ENCODE results near the gene KLHDC1. TPM values are rescaled to one million over a fixed set of nuclear protein-coding genes. Genes with fewer than 3 reads are reported as not detected.
"Not testable (repeated sequence)": the region's sequence is repeated elsewhere in the genome, so short reads cannot be mapped to it uniquely, and the experiment has no call there.

Gene KLHDC1, protein sequence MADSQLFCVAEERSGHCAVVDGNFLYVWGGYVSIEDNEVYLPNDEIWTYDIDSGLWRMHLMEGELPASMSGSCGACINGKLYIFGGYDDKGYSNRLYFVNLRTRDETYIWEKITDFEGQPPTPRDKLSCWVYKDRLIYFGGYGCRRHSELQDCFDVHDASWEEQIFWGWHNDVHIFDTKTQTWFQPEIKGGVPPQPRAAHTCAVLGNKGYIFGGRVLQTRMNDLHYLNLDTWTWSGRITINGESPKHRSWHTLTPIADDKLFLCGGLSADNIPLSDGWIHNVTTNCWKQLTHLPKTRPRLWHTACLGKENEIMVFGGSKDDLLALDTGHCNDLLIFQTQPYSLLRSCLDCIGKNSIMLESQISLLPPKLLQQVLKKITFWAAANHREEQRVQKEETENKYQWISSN
- total RNA-seq: 4.7 TPM

DNA sequence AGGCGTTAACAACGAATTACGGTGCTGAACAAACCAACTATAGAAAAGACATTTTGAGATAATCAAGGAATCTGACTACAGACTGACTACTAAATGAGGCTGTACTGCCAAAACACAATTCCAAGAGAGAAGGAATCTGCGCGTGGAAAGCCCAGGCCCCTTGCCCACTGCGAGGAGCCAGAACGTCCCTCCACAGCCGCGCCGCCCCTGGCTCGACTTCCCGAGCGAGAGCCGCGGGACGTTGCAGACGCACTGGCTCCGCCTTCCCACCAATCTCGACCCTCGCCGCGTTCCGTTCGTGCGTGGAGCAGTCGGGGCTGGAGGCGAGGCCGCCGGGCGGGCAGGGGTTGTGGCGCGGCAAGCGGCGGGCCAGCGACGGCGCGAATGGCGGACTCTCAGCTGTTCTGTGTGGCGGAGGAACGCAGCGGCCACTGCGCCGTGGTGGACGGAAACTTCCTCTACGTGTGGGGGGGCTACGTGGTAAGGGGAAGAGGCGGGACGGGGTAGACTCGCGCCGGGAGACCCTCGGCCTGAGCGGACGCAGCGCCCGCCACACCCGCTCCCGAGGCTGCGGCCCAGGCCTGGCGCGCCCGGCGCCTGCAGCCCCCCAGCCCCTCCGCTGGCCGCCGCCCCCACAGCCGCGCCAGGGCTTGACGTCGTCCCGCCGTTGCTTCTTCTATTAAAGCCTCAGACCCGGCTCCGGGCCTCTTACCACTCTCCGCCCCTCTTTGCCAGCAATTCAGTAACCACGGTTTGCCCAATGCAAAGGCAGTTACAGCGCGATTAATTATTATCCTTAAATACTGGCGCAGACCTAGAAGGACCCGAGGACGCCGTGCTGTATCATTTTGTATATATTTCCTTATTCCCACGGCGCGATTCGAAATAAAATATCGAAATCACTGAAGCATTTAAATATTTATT lies at the start of gene KLHDC1:
Gene KLHDC1 (plus strand): TSS at position 310 of the 924 bp plus-strand sequence. CDS start 75 bp downstream, at position 385.
- intact Hi-C loops (cut with DNase I): no loop called here
- Histone ChIP-seq H3K27ac (peak within 1 kb of the TSS; percentile 96), H3K27me3 (no peaks in the 10 kb centered on the region), H3K36me3 (no peaks in the 10 kb centered on the region), H3K4me3 (peak within 1 kb of the TSS; percentile 75 to 80), H3K4me1 (peaks cover 31% of the 10 kb centered on the region), H3K9me3 (no peaks in the 10 kb centered on the region)
- no peak for DNase-seq (ENCODE audit: extremely low spot score in 2 of 2)
- TF ChIP-seq POLR2AphosphoS5 (IDR thresholded peaks at IDR 0.05; ENCODE audit: insufficient read depth in 1 of 2, low read depth in 1 of 2) (peak in 1 of 2 donors; percentile 94), POLR2A (IDR thresholded peaks at IDR 0.05) (peak in 1 of 2 donors; percentile 87)
- TF ChIP-seq, protein P1, sequence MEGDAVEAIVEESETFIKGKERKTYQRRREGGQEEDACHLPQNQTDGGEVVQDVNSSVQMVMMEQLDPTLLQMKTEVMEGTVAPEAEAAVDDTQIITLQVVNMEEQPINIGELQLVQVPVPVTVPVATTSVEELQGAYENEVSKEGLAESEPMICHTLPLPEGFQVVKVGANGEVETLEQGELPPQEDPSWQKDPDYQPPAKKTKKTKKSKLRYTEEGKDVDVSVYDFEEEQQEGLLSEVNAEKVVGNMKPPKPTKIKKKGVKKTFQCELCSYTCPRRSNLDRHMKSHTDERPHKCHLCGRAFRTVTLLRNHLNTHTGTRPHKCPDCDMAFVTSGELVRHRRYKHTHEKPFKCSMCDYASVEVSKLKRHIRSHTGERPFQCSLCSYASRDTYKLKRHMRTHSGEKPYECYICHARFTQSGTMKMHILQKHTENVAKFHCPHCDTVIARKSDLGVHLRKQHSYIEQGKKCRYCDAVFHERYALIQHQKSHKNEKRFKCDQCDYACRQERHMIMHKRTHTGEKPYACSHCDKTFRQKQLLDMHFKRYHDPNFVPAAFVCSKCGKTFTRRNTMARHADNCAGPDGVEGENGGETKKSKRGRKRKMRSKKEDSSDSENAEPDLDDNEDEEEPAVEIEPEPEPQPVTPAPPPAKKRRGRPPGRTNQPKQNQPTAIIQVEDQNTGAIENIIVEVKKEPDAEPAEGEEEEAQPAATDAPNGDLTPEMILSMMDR (IDR thresholded peaks at IDR 0.05): no peak

DNA sequence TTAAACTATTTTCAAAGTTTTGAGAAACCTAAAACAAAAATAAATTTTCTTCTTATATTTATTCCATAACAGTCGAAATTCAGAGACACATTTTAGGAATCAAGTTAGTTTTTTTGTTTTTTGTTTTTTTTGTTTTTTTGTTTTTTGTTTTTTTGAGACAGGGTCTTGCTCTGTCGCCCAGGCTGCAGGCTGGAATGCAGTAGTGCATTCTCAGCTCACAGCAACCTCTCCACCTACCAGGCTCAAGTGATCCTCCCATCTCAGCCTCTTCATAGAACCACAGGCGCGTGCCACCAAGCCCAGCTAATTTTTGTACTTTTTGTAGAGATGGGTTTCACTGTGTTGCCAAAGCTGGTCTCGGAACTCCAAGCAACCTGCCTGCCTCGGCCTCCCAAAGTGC lies 39.4 kb upstream of the KLHDC1 start:
- DNase-seq (ENCODE audit: extremely low spot score in 2 of 2): no peak
- no peak overlapping the region for H3K27ac ChIP-seq
- no peaks in the 10 kb centered on the region for H3K9me3 ChIP-seq
- H3K36me3 ChIP-seq: no peaks in the 10 kb centered on the region
- H3K27me3 ChIP-seq: no peaks in the 10 kb centered on the region
- no peak overlapping the region for H3K4me3 ChIP-seq
- no peak for TF ChIP-seq POLR2AphosphoS5 (IDR thresholded peaks at IDR 0.05; ENCODE audit: insufficient read depth in 1 of 2, low read depth in 1 of 2)
- intact Hi-C loops (cut with DNase I): no loop called here
- H3K4me1 ChIP-seq: no peaks in the 10 kb centered on the region

DNA sequence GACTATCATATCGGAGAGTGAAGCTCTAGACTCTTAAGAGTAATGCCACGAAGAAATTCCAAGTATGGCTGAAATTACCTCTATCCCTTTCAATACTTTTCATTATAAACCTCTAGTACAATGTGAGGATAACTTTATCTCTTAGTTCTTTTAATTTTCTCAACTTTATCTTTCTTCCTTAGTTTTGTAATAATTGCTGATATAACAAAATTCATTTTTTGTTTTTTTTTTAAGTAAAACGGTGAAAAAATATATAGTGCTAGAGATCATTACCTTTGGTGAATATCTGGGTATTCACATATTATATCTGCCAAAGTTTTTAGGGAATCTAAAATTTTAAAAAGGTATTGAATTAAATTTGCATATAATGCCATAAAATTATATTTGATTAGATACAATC lies 38.4 kb upstream of the KLHDC1 start:
- intact Hi-C loops (cut with DNase I): no loop called here
- Histone ChIP-seq H3K36me3 (no peaks in the 10 kb centered on the region), H3K27me3 (no peaks in the 10 kb centered on the region), H3K27ac (no peak overlapping the region), H3K9me3 (no peaks in the 10 kb centered on the region), H3K4me1 (no peaks in the 10 kb centered on the region), H3K4me3 (no peak overlapping the region)
- TF ChIP-seq POLR2AphosphoS5 (IDR thresholded peaks at IDR 0.05; ENCODE audit: insufficient read depth in 1 of 2, low read depth in 1 of 2) (no peak), POLR2A (IDR thresholded peaks at IDR 0.05) (no peak)
- TF ChIP-seq, protein P1 (IDR thresholded peaks at IDR 0.05): no peak
- no peak for DNase-seq (ENCODE audit: extremely low spot score in 2 of 2)

DNA sequence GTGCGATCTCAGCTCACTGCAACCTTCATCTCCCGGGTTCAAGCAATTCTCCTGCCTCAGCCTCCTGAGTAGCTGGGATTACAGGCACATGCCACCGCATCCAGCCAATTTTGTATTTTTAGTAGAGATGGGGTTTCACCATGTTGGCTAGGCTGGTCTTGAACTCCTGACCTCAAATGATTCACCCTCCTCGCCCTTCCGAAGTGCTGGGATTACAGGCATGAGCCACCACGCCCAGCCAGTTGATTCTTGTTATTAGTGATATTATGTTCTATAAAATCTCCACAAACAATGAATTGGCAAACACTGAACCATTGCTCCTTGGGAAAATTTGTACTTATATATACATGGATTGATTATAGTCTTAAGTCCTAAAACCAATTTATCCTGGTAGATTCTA lies 35.4 kb upstream of the KLHDC1 start:
- H3K4me1 ChIP-seq; H3K27me3 ChIP-seq; intact Hi-C loops (cut with DNase I); H3K27ac ChIP-seq; H3K36me3 ChIP-seq; DNase-seq (ENCODE audit: extremely low spot score in 2 of 2); H3K4me3 ChIP-seq; H3K9me3 ChIP-seq: not testable (repeated sequence)

DNA sequence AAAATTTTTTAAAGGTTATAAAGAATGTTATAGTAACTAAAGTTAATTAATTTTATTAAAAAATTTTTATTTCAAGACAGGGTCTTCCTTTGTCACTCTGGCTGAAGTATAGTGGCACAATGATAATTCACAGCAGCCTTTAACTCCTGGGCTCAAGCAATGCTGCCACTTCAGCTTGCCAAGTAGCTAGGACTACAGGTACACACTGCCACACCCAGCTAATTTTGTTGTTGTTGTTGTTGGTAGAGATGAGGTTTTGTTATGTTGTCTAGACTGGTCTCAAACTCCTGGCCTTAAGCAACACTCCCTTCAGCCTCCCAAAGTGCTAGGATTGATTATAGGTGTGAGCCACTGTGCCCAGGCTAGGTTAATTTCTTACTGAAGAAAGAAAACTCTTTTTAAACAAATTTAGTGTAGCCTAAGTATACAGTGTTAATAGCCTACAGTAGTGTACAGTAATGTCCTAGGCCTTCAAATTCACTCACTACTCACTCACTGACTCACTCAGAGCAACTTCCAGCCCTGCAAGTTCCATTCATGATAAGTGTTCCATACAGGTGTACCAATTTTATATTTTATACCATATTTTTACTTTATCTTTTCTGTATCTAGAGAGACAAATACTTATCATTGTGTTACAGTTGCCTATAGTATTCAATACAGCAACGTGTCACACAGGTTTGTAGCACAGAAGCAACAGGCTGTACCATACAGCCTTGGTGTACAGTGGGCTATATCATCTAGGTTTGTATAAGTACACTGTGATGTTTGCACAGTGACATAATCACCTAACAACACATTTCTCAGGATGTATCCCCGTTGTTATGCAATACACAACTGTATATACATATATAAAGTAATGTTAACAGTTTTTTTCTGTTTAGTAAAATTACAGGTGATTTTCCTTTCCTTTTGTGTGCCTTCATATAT lies 33.1 kb upstream of the KLHDC1 start:
- Histone ChIP-seq H3K36me3 (no peaks in the 10 kb centered on the region), H3K27me3 (no peaks in the 10 kb centered on the region), H3K4me3 (no peak overlapping the region), H3K27ac (no peak overlapping the region), H3K4me1 (no peaks in the 10 kb centered on the region), H3K9me3 (no peaks in the 10 kb centered on the region)
- intact Hi-C loops (cut with DNase I): no loop called here
- TF ChIP-seq POLR2AphosphoS5 (IDR thresholded peaks at IDR 0.05; ENCODE audit: insufficient read depth in 1 of 2, low read depth in 1 of 2) (no peak), POLR2A (IDR thresholded peaks at IDR 0.05) (no peak)
- TF ChIP-seq, protein P1 (IDR thresholded peaks at IDR 0.05): no peak
- no peak for DNase-seq (ENCODE audit: extremely low spot score in 2 of 2)

All from vagina (tissue), 2 donors.